HFF-Myc (cell line): ENCODE results near the gene NUDT1.

Experiments
- DNase-seq: peaks from one replicate; pipeline ENCODE4 v3.0.0-alpha.2; 2011; ENCODE audit warnings: low read depth; ENCODE audit errors: extremely low read depth
- H3K4me3 ChIP-seq: replicated peaks from 2 replicates; pipeline ENCODE4 v1.5.1; 2011; ENCODE audit warnings: low read depth, mild to moderate bottlenecking, control low read depth, low read length
- TF ChIP-seq, protein P1 (sequence below): IDR thresholded peaks from 2 replicates; pipeline ENCODE4 v1.5.1; 2012; ENCODE audit warnings: mild to moderate bottlenecking, low read depth, low read length, control low read depth; ENCODE audit errors: missing control alignments

Gene NUDT1

DNA sequence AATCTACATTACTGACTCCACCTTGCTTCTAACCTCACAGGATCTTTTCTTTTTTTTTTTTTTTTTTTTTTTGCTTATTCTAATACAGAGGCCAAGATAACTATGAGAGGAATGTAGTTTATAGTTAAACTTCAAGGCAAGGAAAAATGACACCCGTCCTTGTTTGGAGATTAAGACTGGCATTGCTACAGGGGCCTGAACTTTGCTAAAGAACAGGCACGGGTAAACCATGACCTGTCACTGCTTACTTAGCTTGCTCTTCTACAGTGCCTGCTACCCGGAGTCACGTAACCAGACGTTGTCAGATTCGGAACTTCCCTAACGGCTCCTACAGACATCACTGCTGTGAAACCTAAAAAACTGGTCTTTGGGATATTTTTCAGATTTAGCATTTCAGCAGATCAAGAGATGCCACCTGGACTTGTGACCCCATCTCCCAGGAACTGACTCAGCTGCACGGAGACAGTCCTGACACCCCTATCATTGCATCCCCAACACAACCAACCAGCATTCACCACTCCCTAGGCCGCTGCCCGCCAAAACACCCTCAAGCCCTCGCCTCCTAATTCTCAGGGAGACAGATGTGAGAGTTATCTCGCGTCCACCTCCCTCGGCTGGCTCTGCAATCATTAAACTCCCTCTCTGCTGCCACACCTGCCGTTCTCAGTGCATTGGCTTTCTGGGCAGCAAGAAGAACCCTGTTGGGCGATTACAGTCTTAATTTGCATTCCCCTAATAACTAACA is 36.8 kb upstream of the NUDT1 start:
- H3K4me3 ChIP-seq, result no peak overlapping the region
- DNase-seq, result no peak
- TF ChIP-seq, protein P1, sequence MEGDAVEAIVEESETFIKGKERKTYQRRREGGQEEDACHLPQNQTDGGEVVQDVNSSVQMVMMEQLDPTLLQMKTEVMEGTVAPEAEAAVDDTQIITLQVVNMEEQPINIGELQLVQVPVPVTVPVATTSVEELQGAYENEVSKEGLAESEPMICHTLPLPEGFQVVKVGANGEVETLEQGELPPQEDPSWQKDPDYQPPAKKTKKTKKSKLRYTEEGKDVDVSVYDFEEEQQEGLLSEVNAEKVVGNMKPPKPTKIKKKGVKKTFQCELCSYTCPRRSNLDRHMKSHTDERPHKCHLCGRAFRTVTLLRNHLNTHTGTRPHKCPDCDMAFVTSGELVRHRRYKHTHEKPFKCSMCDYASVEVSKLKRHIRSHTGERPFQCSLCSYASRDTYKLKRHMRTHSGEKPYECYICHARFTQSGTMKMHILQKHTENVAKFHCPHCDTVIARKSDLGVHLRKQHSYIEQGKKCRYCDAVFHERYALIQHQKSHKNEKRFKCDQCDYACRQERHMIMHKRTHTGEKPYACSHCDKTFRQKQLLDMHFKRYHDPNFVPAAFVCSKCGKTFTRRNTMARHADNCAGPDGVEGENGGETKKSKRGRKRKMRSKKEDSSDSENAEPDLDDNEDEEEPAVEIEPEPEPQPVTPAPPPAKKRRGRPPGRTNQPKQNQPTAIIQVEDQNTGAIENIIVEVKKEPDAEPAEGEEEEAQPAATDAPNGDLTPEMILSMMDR, result no peak

DNA sequence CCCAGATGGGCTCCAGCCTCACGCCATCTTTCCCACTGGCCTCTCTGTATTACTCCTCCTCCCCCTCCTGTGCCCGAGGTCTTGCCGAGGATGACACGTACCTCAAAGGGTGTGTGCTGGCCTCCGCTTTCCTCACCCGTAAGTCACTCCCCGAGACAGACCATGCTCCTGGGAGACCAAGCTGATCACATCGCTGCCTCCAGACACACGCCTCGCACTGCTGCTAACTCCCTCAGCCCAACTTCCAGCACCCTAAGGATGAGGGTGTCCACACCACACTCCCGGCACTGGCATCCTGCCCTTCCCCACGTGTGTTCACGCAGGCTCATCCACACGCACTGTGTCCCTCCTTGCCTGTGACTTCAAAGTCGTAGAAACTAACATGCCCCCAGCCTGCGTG is 33.3 kb upstream of the NUDT1 start:
- no peak overlapping the region for H3K4me3 ChIP-seq
- DNase-seq, result no peak
- TF ChIP-seq, protein P1, result no peak

DNA sequence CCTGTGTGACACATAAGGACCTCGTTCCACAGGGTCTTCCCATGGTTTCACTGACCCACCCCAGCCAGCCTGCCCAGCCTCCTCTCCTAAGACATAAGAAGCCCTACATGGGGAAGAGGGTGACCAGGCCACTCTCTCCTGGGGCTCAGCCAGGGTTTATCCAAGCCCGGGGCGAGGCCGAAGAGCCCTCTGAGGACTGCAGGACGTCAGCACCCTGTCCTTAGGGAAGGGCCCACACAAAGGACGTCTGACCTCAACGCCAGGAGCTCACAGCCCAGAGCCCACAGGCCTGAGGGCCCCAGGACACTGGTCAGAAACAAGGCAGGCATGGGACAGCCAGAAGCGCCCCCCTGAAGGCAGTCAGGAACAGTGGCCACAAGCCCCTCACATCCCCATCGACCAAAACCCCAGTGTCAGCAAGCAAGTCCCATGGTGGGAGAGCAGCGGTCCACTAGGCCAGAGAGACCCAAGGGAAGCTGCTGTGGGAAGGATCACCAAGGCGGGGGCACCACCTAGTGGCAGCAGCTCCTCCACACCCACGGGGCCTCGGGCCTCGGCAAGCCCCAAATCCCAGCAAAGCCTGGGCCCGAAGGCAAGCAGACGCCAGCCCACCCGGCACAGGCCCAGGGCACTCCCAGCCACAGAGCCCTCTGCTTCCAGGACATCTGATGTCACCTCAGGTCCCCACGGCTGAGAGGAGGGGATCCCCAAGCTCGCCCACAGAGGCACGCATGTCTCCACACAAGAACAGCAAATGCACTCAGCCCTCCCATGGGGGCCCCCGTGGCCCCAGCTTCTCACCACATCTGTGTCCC is 32.7 kb upstream of the NUDT1 start:
- TF ChIP-seq, protein P1, result peak; percentile 82
- DNase-seq, result peak; percentile 25
- no peak overlapping the region for H3K4me3 ChIP-seq

DNA sequence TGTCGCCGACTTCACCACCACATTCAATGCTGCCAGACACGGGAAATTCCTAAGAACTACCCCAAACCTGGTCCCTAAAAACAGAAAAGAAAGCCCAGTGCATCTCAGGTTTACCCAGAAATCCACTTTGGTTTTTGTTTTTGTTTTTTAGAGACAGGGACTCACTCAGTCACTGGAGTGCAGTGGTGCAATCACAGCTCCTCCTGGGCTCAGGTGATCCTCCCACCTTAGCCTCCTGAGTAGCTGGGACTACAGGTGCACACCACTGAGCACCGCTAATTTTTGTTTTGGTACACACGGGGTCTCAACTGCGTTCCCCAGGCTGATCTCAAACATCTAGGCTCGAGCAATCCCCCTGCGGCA is 32.1 kb upstream of the NUDT1 start:
- TF ChIP-seq, protein P1, result no peak
- no peak for DNase-seq
- no peak overlapping the region for H3K4me3 ChIP-seq

DNA sequence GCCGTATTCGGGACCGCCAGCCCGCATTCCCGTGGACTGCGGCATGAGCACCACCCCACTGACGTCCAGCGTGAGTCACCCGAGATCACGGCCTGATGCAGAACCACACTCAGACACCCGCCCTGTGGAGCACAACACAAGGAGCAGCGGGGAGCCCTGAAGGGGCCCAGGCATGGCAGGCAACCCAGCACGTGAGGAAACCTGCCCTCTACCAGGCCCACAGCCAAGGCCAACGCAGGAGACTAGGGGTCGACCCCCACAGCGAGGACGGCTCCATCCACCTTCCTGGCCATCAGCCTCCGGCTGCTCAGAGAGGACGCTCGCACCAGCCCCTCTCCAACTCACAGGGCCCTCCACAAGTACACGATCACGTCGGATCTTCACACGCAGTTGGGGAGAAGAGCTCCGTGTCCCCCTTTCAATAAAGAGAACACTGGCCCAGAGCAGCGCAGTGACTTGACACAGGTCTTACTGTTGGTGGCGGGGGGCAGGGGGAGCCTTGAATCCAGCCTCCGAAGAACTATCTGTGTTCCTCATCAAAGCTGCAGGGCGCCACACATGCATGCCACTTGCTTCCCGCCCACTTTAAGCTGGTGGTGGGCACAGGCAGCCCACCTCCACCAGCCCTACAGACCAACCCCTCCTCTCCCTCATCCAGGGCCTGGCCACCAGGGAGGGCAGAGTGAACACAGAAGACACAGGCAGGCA is 31.3 kb upstream of the NUDT1 start:
- no peak for DNase-seq
- TF ChIP-seq, protein P1, result no peak
- no peak overlapping the region for H3K4me3 ChIP-seq

DNA sequence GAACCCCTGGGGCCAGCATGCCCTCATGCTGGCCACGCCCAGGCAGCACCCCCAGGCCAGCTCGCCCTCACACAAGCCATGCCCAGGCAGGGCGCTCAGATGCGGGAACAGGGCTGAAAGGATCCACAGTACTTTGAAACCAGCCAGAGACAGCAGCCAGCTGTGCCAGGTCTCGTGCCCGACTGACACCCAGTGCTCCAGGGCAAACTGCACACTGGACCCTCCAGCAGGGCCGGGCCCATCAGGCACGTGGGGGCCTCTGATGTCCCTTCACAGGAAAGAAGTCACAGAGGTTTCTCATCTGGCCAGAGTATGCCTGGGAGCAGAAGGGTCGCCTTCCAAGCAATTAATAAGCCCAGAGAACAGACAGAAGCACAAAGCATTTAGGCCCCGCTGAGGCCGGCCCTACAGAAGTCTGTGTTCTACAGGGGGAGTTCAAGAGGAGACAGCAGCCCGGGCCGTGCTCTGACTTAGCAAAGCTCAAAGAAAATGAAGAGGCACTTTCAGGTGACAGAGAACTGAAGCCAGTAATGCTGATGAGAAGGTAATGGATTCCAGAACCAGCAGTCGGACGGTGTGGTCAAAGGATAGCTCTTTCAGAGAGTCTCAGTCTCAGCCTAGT is 30.7 kb upstream of the NUDT1 start:
- TF ChIP-seq, protein P1, result no peak
- DNase-seq, result no peak
- H3K4me3 ChIP-seq, result no peak overlapping the region
